Immature natural killer cell (primary cell): ENCODE data around the gene HOXD12. TPM values are rescaled to one million over a fixed set of nuclear protein-coding genes. Genes with fewer than 3 reads are reported as not detected.

ENCODE experiments used
- DNase-seq, 3 donors: peaks; one replicate each; pipeline ENCODE4 v3.0.0; 2022; ENCODE audit warnings: mixed read lengths in 1 of 3
- H3K27ac Mint-ChIP-seq, 6 donors: one replicate each; pipeline ENCODE4 v1.8.0; 2020; ENCODE audit warnings: mixed read lengths in 6 of 6, mild to moderate bottlenecking in 5 of 6, inconsistent platforms in 4 of 6, moderate library complexity in 3 of 6
- H3K27me3 Mint-ChIP-seq, 3 donors: one replicate each; pipeline ENCODE4 v1.8.0; 2020 to 2021; ENCODE audit warnings: low read depth in 3 of 3, mild to moderate bottlenecking in 3 of 3, mixed read lengths in 3 of 3, moderate library complexity in 3 of 3, inconsistent platforms in 1 of 3
- H3K36me3 Mint-ChIP-seq, 3 donors: one replicate each; pipeline ENCODE4 v1.8.0; 2020; ENCODE audit warnings: mixed read lengths in 3 of 3, inconsistent platforms in 2 of 3, mild to moderate bottlenecking in 2 of 3
- H3K4me1 Mint-ChIP-seq, 2 donors: one replicate each; pipeline ENCODE4 v1.8.0; 2020; ENCODE audit warnings: inconsistent platforms in 2 of 2, mild to moderate bottlenecking in 2 of 2, mixed read lengths in 2 of 2, moderate library complexity in 1 of 2
- H3K4me3 Mint-ChIP-seq, 5 donors: one replicate each; pipeline ENCODE4 v1.8.0; 2020; ENCODE audit warnings: mild to moderate bottlenecking in 5 of 5, mixed read lengths in 5 of 5, inconsistent platforms in 3 of 5, moderate library complexity in 3 of 5
- H3K9me3 Mint-ChIP-seq, 6 donors: one replicate each; pipeline ENCODE4 v1.8.0; 2020; ENCODE audit warnings: mild to moderate bottlenecking in 6 of 6, mixed read lengths in 6 of 6, inconsistent platforms in 4 of 6, moderate library complexity in 3 of 6
- polyA plus RNA-seq, 3 donors: library from polyadenylated mRNA; unstranded; fragments of 300-500 nt; fragmentation: Illumina TruSeq; gene quantifications; one replicate each; pipeline ENCODE4 v1.2.3, GENCODE V29; 2021

Gene HOXD12
- polyA plus RNA-seq, 3 donors from 2014 or later: not detected

DNA sequence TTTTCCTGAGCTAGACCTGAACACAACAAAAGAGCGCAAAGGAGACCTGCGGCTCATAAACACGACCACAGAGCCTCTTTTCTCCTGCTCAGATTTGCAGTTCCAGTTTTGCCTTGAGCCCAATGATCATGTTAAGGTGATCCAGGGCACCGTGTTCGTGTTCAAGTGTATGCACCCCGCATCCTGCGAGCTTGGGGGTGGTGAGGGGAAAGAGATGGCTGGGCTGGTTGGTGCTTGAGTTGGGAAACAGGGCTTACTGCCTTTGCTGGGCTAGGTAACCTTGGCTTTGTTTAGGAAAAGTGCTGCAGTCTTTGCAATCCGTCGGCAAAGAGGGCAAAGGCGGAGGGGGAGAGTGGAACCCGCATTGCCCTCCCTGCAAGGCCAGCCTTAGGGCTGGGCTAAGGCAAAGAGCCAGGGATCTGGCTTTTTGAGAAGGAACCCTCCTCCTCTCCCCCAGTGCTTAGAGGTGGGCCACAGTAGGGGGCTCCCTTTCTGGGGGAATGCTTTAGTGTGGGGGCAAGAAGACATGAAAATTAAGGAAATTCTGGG, 18.3 kb downstream of the HOXD12 start:
- peaks cover 6% of the 10 kb centered on the region in 2 donors for H3K4me1 Mint-ChIP-seq
- H3K9me3 Mint-ChIP-seq: peaks cover 3 to 38% (median 4%) of the 10 kb centered on the region in 6 donors
- DNase-seq: no peak
- no peak overlapping the region for H3K27ac Mint-ChIP-seq
- peak overlapping the region in 3 of 5 donors; percentile 8 to 75 (median 25) for H3K4me3 Mint-ChIP-seq
- H3K27me3 Mint-ChIP-seq: peaks cover 49 to 72% (median 63%) of the 10 kb centered on the region in 3 donors
- peaks cover 0 to 9% (median 6%) of the 10 kb centered on the region in 3 donors for H3K36me3 Mint-ChIP-seq

DNA sequence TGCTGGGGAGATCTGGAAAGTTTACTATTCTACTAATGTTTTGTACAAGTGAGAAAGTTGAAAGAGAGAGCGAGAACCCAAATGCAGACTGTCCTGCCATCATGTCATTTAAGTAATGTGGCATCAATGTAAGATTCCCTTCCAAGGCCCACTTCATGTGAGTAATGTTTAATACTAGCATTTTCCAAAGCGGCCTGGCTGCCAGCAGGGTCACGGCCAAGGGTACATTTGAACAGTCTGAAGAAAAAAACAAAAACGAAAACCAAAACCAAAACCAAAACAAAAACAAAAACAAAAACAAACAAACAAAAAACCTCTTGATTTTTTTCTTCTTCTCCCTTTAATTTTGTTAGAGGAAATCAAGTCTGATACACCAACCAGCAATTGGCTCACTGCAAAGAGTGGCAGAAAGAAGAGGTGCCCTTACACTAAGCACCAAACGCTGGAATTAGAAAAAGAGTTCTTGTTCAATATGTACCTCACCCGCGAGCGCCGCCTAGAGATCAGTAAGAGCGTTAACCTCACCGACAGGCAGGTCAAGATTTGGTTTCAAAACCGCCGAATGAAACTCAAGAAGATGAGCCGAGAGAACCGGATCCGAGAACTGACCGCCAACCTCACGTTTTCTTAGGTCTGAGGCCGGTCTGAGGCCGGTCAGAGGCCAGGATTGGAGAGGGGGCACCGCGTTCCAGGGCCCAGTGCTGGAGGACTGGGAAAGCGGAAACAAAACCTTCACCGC, 19.2 kb downstream of the HOXD12 start:
- no peak for DNase-seq
- Mint-ChIP-seq H3K36me3 (peaks cover 0 to 9% (median 6%) of the 10 kb centered on the region in 3 donors), H3K4me3 (peak overlapping the region in 3 of 5 donors; percentile 39 to 75 (median 63)), H3K4me1 (peaks cover 9% of the 10 kb centered on the region in 2 donors), H3K9me3 (peaks cover 0 to 38% (median 4%) of the 10 kb centered on the region in 6 donors), H3K27ac (no peak overlapping the region), H3K27me3 (peaks cover 49 to 69% (median 59%) of the 10 kb centered on the region in 3 donors)

DNA sequence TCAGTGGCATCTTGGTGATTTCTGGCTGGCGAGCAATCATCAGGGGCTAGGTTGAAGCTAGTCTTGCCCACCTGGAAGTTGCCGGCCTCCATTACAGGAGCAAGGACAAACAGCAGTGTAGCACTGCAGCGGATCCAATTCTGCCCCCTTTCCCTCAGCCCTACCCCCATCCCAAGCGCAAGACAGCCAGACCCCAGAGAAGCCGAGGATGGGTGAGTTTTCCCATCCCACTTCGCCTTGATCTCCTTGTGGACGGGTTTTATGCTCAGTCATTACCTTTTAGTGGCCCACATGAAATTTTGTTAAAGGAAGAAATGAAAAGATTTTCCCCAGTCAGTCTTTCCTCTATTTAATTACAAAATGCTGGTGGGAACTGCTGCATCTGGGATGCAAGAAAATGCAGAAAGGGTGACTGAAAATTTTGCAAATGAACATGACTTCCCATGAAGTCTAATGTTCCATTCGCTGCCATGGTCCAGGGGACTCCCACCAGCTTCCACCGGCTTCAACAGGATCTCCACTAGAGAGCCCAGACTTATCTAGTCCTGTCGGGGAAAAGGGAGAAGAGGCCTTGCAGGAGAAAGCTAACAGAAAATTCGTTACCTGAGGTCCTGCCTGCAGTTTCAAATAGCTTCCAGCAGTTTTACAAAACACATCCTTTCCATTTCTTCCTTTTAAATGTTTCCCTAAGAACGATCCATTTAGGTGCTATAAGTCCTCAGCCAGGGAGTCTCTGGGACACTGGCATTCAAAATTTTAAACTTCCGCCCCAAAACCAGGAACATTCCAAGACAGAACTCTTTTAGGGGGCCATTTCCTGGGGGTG, 21.0 kb downstream of the HOXD12 start:
- H3K27me3 Mint-ChIP-seq: peaks cover 57 to 68% (median 62%) of the 10 kb centered on the region in 3 donors
- no peak overlapping the region for H3K4me3 Mint-ChIP-seq
- peaks cover 0 to 34% (median 4%) of the 10 kb centered on the region in 6 donors for H3K9me3 Mint-ChIP-seq
- H3K36me3 Mint-ChIP-seq: peaks cover 0 to 9% (median 6%) of the 10 kb centered on the region in 3 donors
- no peak for DNase-seq
- H3K4me1 Mint-ChIP-seq: peaks cover 11% of the 10 kb centered on the region in 2 donors
- H3K27ac Mint-ChIP-seq: no peak overlapping the region

DNA sequence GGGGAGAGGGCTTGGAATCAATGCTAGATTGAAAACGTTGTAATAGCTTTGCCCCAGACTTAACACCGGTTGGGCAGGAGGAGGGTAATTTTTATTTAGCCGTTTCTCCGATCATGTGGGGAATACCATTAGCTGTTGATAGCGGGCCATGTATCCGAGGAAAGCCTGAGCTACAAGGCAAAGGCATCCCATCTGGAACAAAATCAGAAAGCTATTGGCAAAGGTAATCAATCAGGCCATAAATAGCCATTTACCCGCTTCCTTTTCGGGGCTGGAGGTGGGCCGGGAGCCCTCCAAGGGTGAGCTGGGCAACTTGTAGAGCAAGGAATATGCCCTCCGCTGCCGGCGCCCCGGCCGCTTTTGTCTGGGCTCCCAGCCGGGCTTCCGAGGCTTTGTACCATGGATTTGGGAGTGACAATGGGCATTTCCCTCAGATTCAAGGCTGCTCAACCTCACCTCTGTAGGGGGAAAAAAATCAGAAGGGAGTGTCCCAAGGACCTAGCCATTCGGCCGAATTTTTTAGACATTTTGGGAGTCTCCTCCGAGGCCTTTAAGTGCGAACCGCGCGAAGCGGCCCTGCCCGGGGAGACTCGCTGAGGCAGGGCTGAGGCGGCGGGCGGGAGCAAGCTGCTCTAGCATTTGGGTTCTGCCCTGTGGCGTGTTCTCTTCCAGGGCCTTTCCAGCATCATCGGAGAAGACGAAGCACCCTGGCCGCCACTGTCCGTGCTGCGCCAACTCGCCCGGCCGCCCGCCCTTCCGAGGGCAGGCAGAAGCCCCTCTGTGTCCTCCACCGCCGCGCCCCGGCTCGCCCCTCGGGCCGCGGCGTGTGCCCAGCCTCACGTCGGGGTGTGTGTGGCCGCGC, 21.8 kb downstream of the HOXD12 start:
- DNase-seq: no peak
- peak overlapping the region in 1 of 5 donors; percentile 38 for H3K4me3 Mint-ChIP-seq
- peaks cover 11% of the 10 kb centered on the region in 2 donors for H3K4me1 Mint-ChIP-seq
- peaks cover 0 to 9% (median 6%) of the 10 kb centered on the region in 3 donors for H3K36me3 Mint-ChIP-seq
- H3K27ac Mint-ChIP-seq: no peak overlapping the region
- peaks cover 0 to 32% (median 4%) of the 10 kb centered on the region in 6 donors for H3K9me3 Mint-ChIP-seq
- H3K27me3 Mint-ChIP-seq: peaks cover 56 to 67% (median 64%) of the 10 kb centered on the region in 3 donors

DNA sequence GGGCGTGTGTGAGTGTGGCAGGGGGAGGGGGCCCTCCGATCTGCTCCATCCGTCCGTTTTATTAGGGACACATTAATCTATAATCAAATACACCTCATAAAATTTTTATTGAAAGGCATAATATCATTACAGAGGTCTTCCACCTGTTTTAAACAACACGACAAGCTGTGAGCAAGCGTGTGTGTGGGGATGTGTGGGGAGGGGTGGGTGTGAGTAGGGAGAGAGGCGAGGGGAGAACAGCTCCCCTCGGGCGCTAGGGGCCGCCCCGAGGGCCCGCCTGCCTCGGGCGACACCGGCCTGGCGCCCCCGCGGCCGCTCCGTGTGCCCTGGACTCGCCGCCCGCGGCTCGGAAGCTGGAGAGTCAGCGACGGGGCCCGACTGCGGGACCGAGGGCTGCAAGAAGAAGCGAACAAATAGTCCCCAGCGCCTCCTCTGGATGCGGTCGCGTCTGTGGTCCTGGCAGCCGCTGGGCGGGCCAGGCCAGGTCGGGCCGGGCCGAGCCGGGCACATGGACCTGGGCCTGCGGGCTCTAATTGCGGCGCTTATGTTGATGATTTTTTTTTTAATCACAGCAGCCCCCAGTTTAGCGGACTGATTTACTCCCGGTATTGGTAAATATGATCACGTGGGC, 22.6 kb downstream of the HOXD12 start:
- no peak overlapping the region for H3K27ac Mint-ChIP-seq

DNA sequence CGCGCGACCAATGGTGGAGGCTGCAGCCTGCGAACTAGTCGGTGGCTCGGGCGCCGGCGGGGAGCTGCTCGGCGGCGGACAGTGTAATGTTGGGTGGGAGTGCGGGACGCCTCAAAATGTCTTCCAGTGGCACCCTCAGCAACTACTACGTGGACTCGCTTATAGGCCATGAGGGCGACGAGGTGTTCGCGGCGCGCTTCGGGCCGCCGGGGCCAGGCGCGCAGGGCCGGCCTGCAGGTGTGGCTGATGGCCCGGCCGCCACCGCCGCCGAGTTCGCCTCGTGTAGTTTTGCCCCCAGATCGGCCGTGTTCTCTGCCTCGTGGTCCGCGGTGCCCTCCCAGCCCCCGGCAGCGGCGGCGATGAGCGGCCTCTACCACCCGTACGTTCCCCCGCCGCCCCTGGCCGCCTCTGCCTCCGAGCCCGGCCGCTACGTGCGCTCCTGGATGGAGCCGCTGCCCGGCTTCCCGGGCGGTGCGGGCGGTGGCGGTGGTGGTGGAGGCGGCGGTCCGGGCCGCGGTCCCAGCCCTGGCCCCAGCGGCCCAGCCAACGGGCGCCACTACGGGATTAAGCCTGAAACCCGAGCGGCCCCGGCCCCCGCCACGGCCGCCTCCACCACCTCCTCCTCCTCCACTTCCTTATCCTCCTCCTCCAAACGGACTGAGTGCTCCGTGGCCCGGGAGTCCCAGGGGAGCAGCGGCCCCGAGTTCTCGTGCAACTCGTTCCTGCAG, 23.3 kb downstream of the HOXD12 start, which contains the start of gene HOXD9:
Gene HOXD9 (plus strand): TSS at position 37 of the 728 bp plus-strand sequence. CDS start 50 bp downstream, at position 87.
- DNase-seq: peak in 2 of 3 donors; percentile 19 to 29
- Mint-ChIP-seq H3K9me3 (peaks cover 0 to 27% (median 6%) of the 10 kb centered on the region in 6 donors), H3K27me3 (peaks cover 58 to 73% (median 70%) of the 10 kb centered on the region in 3 donors), H3K4me1 (peaks cover 13 to 22% of the 10 kb centered on the region in 2 donors), H3K27ac (no peak within 1 kb of the TSS), H3K36me3 (peaks cover 0 to 9% (median 3%) of the 10 kb centered on the region in 3 donors), H3K4me3 (peak within 1 kb of the TSS; percentile 58 to 72 (median 69))

More for the DNA sequence above, 22.6 kb downstream of the HOXD12 start:
- peak in 1 of 3 donors; percentile 37 for DNase-seq
- Mint-ChIP-seq H3K4me3 (peak overlapping the region; percentile 58 to 72 (median 69)), H3K27me3 (peaks cover 58 to 66% (median 65%) of the 10 kb centered on the region in 3 donors), H3K4me1 (peaks cover 11 to 16% of the 10 kb centered on the region in 2 donors), H3K36me3 (peaks cover 0 to 9% (median 3%) of the 10 kb centered on the region in 3 donors), H3K9me3 (peaks cover 0 to 27% (median 6%) of the 10 kb centered on the region in 6 donors)

DNA sequence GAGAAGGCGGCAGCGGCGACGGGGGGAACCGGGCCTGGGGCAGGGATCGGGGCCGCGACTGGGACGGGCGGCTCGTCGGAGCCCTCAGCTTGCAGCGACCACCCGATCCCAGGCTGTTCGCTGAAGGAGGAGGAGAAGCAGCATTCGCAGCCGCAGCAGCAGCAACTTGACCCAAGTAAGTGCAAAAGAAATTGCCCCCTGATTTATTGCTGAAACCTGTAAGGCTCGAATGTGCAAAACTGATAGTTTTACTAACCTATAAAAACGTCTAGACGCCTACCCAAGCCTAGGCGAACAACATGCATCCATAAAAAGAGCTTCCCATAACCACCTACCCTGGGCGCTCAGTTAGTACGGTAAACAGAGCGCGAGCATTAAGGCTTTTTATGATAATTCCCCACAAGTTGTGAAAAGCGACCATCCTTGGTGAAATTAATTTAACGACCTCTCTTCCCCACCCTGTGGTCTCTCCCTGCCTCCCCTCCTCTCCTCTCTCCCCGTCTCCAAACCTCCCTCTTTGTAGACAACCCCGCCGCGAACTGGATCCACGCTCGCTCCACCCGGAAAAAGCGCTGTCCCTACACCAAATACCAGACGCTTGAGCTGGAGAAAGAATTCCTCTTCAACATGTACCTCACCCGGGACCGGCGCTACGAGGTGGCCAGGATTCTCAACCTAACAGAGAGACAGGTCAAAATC, 24.0 kb downstream of the HOXD12 start:
- Mint-ChIP-seq H3K36me3 (peaks cover 0 to 5% (median 3%) of the 10 kb centered on the region in 3 donors), H3K4me3 (peak overlapping the region in 4 of 5 donors; percentile 21 to 53 (median 36)), H3K4me1 (peaks cover 17 to 28% of the 10 kb centered on the region in 2 donors), H3K27me3 (peaks cover 59 to 73% (median 71%) of the 10 kb centered on the region in 3 donors), H3K27ac (no peak overlapping the region), H3K9me3 (peaks cover 0 to 22% (median 6%) of the 10 kb centered on the region in 6 donors)
- DNase-seq: no peak

DNA sequence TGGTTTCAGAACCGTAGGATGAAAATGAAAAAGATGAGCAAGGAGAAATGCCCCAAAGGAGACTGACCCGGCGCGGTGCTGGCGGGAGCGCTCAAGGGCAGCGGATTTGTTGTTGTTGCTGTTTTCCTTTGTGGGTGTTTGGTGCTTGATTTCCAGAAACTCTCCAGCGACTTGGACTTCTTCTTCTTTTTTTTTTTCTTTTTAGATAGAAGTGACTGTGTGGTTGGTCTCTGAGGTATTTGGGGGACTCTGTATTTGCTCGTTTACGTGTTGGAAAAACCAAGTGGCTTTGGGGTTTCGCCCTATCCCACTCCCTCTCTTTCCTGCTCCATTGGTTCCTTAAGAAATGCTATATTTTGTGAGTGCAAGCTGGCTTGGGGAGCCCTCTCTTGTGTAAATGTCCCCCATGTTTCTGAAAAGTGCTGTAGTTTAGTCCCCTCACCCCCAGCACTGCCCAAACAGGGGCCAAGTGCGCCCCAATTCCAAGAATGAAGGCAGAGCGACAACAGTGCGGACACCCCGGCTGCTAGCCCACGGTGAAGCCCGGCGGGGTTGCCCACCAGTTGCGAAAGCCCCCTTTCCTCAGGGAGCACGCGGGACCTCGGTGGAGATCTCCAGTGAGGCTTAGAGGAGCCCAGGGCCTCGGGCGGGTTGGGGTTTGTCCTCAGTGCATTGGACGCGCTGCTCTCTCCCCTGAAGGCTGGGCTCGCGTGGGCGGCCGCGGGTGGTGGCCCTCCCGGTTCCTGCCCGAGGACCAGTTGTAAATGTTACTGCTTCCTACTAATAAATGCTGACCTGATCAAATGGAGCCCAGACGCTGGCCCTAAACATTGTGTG, 24.7 kb downstream of the HOXD12 start:
- Mint-ChIP-seq H3K4me1 (peaks cover 18 to 30% of the 10 kb centered on the region in 2 donors), H3K4me3 (peak overlapping the region in 2 of 5 donors; percentile 27 to 44), H3K9me3 (peaks cover 0 to 17% (median 4%) of the 10 kb centered on the region in 6 donors), H3K27ac (no peak overlapping the region), H3K27me3 (peaks cover 62 to 72% (median 70%) of the 10 kb centered on the region in 3 donors), H3K36me3 (no peaks in the 10 kb centered on the region)
- DNase-seq: no peak

DNA sequence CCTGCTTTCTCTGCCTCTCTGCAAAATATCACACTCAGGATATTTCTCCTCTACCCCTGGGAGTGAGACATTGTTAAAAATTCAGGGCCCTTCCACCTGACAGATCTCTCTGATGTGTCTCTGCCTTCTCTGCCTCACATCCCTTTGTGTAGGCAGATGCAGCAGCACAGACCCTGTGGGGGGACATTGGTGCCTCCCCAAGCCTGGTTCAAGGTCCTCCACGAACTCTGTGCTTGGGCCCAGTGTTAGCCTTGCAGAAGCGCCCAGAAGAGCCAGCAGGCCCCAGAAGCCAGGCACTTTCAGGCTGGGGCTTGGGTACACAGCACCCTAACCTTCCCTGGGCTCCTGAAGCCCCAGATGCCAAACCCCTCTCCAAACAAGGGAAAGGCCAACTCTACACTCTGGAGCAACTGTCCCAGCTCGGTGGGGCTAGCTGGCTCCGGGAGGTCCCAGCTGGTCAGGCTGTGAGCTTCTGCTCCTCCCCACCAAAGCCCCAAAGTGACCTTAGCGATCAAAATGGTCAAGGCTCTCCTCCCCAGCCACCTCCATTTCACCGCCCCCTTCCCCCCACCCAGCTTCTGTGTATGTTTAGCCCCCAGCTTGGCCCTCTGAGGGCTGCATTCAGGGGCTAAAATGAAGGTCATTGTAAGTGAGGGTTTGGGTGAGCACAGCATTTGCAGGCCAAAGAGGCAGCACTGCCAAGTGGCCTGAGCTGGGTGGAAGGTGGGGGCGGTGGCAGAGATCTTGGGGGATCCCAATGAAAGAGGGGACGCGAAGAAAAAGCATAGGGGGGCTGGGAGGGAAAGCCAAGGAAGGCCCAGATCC, 25.6 kb downstream of the HOXD12 start:
- H3K4me3 Mint-ChIP-seq: peak overlapping the region in 2 of 5 donors; percentile 24 to 30
- no peak for DNase-seq
- H3K9me3 Mint-ChIP-seq: peaks cover 0 to 10% (median 2%) of the 10 kb centered on the region in 6 donors

DNA sequence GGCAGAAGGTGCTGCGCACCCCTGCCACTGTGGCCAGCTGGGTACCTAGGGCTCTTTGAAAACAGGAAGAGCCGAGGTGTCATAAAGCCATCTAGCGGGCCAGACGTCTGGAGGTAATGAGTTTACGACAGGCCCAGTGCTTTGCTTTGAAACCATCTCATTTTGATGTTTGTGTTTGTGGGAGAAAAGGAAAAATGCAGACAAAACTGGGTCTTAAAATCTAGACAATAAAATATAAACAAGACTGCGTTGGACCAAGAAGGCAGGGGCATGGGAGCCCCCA, 26.1 kb downstream of the HOXD12 start:
- Mint-ChIP-seq H3K27me3 (peaks cover 55 to 66% (median 65%) of the 10 kb centered on the region in 3 donors), H3K4me3 (no peak overlapping the region), H3K4me1 (peaks cover 21 to 32% of the 10 kb centered on the region in 2 donors), H3K36me3 (no peaks in the 10 kb centered on the region), H3K9me3 (peaks cover 0 to 7% (median 2%) of the 10 kb centered on the region in 6 donors), H3K27ac (no peak overlapping the region)
- DNase-seq: no peak

More for the DNA sequence above, 25.6 kb downstream of the HOXD12 start:
- H3K27me3 Mint-ChIP-seq: peaks cover 59 to 68% (median 67%) of the 10 kb centered on the region in 3 donors
- H3K4me1 Mint-ChIP-seq: peaks cover 19 to 30% of the 10 kb centered on the region in 2 donors
- H3K36me3 Mint-ChIP-seq: no peaks in the 10 kb centered on the region
- H3K27ac Mint-ChIP-seq: no peak overlapping the region
